ENCODE results near the gene SNX18.

Gene SNX18

GRCh38 chr5:54586336-54586735 lies 68.8 kb downstream of the SNX18 start:
- no peak for DNase-seq

- DNase-seq: no peak
These were observed 72.2 kb downstream of the SNX18 start for GRCh38 chr5:54589786-54590185.

- DNase-seq: no peak
These were observed 73.3 kb downstream of the SNX18 start for GRCh38 chr5:54590824-54591223.

GRCh38 chr5:54593779-54594178 lies 76.2 kb downstream of the SNX18 start:
- DNase-seq: no peak

GRCh38 chr5:54594181-54594580 lies 76.6 kb downstream of the SNX18 start:
- DNase-seq: no peak

- DNase-seq: no peak
These were observed 78.2 kb downstream of the SNX18 start for GRCh38 chr5:54595721-54596120.
